Breast epithelium (tissue), 3 donors: ENCODE measurements around the gene GART.

Experiments used
- POLR2AphosphoS5 ChIP-seq, 3 donors: sonication (generic); formaldehyde crosslinking; IDR thresholded peaks; one replicate each; pipeline ENCODE4 v1.6.1; 2017; ENCODE audit warnings: antibody characterized with exemption in 3 of 3
- TF ChIP-seq, protein P1 (sequence below), 3 donors: fragments of 450-650 bp; IDR thresholded peaks; one replicate each; pipeline ENCODE4 v1.5.1; 2016 to 2017; ENCODE audit warnings: antibody characterized with exemption in 3 of 3, mild to moderate bottlenecking in 3 of 3, moderate library complexity in 3 of 3

- TF ChIP-seq, protein P1, sequence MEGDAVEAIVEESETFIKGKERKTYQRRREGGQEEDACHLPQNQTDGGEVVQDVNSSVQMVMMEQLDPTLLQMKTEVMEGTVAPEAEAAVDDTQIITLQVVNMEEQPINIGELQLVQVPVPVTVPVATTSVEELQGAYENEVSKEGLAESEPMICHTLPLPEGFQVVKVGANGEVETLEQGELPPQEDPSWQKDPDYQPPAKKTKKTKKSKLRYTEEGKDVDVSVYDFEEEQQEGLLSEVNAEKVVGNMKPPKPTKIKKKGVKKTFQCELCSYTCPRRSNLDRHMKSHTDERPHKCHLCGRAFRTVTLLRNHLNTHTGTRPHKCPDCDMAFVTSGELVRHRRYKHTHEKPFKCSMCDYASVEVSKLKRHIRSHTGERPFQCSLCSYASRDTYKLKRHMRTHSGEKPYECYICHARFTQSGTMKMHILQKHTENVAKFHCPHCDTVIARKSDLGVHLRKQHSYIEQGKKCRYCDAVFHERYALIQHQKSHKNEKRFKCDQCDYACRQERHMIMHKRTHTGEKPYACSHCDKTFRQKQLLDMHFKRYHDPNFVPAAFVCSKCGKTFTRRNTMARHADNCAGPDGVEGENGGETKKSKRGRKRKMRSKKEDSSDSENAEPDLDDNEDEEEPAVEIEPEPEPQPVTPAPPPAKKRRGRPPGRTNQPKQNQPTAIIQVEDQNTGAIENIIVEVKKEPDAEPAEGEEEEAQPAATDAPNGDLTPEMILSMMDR (IDR thresholded peaks at IDR 0.05) = no peak
- no peak for TF ChIP-seq POLR2AphosphoS5 (IDR thresholded peaks at IDR 0.05)
These were observed 83.1 kb downstream of the GART start for GRCh38 chr21:33458861-33459260.
